SU-DHL-6 (cell line): Measurements from ENCODE around the gene COL20A1.

Experiments
- CTCF ChIP-seq: fragments of 200-600 bp; sonication (generic); IDR thresholded peaks from one replicate; pipeline ENCODE4 v1.5.1; 2017; ENCODE audit warnings: antibody characterized with exemption, mild to moderate bottlenecking, low read length, moderate library complexity; ENCODE audit not compliant: insufficient read depth, poor library complexity, severe bottlenecking
- EZH2phosphoT487 ChIP-seq: fragments of 200-600 bp; sonication (generic), shearing (Covaris generic); conservative IDR thresholded peaks from 2 replicates; pipeline ENCODE4 v1.6.1; 2018; ENCODE audit warnings: mild to moderate bottlenecking, antibody characterized with exemption, low read length, moderate library complexity, mixed read lengths

- TF ChIP-seq EZH2phosphoT487 (no peak), CTCF (no peak)
Observed at GRCh38 chr20:63347081-63347741, 54.2 kb downstream of the COL20A1 start.
